NCI-H82 (cell line): ENCODE data around the gene TNFRSF12A.
"Not testable (repeated sequence)": the region's sequence is repeated elsewhere in the genome, so short reads cannot be mapped to it uniquely, and the experiment has no call there.

Experiments
- DNase-seq: peaks from one replicate; lab custom pipeline; 2025; lab: John Stamatoyannopoulos, UW

Gene TNFRSF12A

GRCh38 chr16:3065742-3066439 lies 45.7 kb downstream of the TNFRSF12A start:
- DNase-seq, result no peak

DNA sequence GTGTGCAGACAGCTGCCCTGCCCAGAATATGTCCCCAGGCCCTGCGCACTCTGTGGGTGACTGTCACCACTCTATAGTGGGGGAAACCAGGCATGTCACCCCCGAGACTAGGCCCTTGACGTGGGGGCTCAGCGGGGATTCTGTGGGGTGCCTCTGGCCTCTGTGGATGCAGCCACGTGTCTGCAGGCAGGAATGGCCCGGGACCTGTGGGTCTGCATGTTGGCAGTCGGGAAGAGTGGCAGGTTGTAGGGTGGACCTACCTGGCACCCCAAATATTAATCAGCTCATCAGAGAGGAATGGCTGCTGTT lies 46.2 kb downstream of the TNFRSF12A start:
- DNase-seq, result no peak

DNA sequence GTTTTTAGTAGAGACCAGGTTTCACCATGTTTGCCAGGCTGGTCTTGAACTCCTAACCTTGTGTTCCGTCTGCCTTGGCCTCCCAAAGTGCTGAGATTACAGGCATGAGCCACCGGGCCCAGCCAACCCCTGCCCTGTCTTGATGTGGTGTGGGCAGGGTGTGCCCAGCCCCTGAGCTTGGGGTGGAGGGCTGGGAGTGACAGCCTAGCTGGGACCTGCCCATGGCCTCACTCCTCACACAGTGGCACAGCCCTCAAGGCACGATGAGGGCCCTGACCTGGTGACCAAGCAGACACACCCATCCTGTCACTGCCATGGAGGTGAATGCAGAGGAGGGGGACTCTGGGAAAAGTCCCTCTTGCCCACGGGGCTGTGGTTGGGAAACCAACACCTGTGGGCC lies 48.3 kb downstream of the TNFRSF12A start:
- no peak for DNase-seq

DNA sequence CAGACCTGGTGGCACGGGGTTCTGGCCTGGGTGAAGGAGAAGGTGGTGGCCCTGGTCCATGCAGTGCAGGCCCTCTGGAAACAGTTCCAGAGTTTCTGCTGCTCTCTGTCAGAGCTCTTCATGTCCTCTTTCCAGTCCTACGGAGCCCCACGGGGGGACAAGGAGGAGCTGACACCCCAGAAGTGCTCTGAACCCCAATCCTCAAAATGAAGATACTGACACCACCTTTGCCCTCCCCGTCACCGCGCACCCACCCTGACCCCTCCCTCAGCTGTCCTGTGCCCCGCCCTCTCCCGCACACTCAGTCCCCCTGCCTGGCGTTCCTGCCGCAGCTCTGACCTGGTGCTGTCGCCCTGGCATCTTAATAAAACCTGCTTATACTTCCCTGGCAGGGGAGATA lies 49.0 kb downstream of the TNFRSF12A start:
- DNase-seq, result not testable (repeated sequence)

GRCh38 chr16:3070608-3071111 lies 50.5 kb downstream of the TNFRSF12A start:
- DNase-seq, result no peak

- DNase-seq, result no peak
These were observed 51.5 kb downstream of the TNFRSF12A start for GRCh38 chr16:3071655-3072054.
